Measurements from ENCODE around the gene MAT2A. TPM values are rescaled to one million over a fixed set of nuclear protein-coding genes. Genes with fewer than 3 reads are reported as not detected.
"Not testable (repeated sequence)": the region's sequence is repeated elsewhere in the genome, so short reads cannot be mapped to it uniquely, and the experiment has no call there.

Gene MAT2A
- total RNA-seq, 1 experiment from 2014 or later, result 250 TPM

- BruUV-seq (replicated peaks), result no TSS peak
- ChIA-PET CTCF (interaction anchor here (1.0 kb wide), 1 partner anchor 39 kb away, joined by 3 read pairs; no protein-coding TSS in a partner anchor), POLR2A (interaction anchor here (1.0 to 1.4 kb wide), 2 partner anchors 14 to 52 kb away, joined by 3 to 4 read pairs; partner anchors contain the start of gene MAT2A)
- Mint-ChIP-seq H3K4me1 (ENCODE audit: low read depth, unreplicated experiment) (peaks cover 44% of the 10 kb centered on the region), H3K27me3 (ENCODE audit: insufficient read depth, unreplicated experiment) (peaks cover 10% of the 10 kb centered on the region), H3K36me3 (ENCODE audit: insufficient read depth, unreplicated experiment) (peaks cover 15% of the 10 kb centered on the region), H3K27ac (ENCODE audit: unreplicated experiment) (no peak overlapping the region), H3K4me3 (ENCODE audit: unreplicated experiment) (no peak overlapping the region), H3K9me3 (ENCODE audit: unreplicated experiment) (no peaks in the 10 kb centered on the region)
- H3K36me3 ChIP-seq (ENCODE audit: control insufficient read depth, insufficient read depth, low read length), result no peaks in the 10 kb centered on the region
- intact Hi-C loops (cut with micrococcal nuclease; ENCODE audit: unreplicated experiment), result no loop called here
- no peaks in the 10 kb centered on the region for H3K27me3 ChIP-seq (replicated peaks; ENCODE audit: control insufficient read depth, insufficient read depth, low read length)
- no peak overlapping the region for H3K4me3 ChIP-seq (ENCODE audit: low read depth, low read length)
- no peaks in the 10 kb centered on the region for H3K9me3 ChIP-seq
- TF ChIP-seq, protein P1, sequence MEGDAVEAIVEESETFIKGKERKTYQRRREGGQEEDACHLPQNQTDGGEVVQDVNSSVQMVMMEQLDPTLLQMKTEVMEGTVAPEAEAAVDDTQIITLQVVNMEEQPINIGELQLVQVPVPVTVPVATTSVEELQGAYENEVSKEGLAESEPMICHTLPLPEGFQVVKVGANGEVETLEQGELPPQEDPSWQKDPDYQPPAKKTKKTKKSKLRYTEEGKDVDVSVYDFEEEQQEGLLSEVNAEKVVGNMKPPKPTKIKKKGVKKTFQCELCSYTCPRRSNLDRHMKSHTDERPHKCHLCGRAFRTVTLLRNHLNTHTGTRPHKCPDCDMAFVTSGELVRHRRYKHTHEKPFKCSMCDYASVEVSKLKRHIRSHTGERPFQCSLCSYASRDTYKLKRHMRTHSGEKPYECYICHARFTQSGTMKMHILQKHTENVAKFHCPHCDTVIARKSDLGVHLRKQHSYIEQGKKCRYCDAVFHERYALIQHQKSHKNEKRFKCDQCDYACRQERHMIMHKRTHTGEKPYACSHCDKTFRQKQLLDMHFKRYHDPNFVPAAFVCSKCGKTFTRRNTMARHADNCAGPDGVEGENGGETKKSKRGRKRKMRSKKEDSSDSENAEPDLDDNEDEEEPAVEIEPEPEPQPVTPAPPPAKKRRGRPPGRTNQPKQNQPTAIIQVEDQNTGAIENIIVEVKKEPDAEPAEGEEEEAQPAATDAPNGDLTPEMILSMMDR (IDR thresholded peaks at IDR 0.05; ENCODE audit: insufficient read depth in 1 of 2, low read depth in 1 of 2, low read length in 1 of 2, severe bottlenecking in 1 of 2, unreplicated experiment in 1 of 2), result no peak
- peaks cover 22% of the 10 kb centered on the region for H3K4me1 ChIP-seq
- no peak for DNase-seq
These were observed 52.0 kb downstream of the MAT2A start for GRCh38 chr2:85590950-85591349.

GRCh38 chr2:85591563-85591962 is 52.6 kb downstream of the MAT2A start:
- no peak for DNase-seq
- no peaks in the 10 kb centered on the region for H3K36me3 ChIP-seq (ENCODE audit: control insufficient read depth, insufficient read depth, low read length)
- ChIA-PET POLR2A (interaction anchor here (1.0 to 1.4 kb wide), 2 partner anchors 14 to 53 kb away, joined by 3 to 4 read pairs; partner anchors contain the start of gene MAT2A), CTCF (no interaction called here)
- no peaks in the 10 kb centered on the region for H3K27me3 ChIP-seq (replicated peaks; ENCODE audit: control insufficient read depth, insufficient read depth, low read length)
- H3K36me3 Mint-ChIP-seq (ENCODE audit: insufficient read depth, unreplicated experiment), result peaks cover 21% of the 10 kb centered on the region
- H3K9me3 ChIP-seq, result no peaks in the 10 kb centered on the region
- H3K9me3 Mint-ChIP-seq (ENCODE audit: unreplicated experiment), result no peaks in the 10 kb centered on the region
- H3K27me3 Mint-ChIP-seq (ENCODE audit: insufficient read depth, unreplicated experiment), result peaks cover 10% of the 10 kb centered on the region
- no TSS peak for BruUV-seq (replicated peaks)
- TF ChIP-seq, protein P1 (IDR thresholded peaks at IDR 0.05; ENCODE audit: insufficient read depth in 1 of 2, low read depth in 1 of 2, low read length in 1 of 2, severe bottlenecking in 1 of 2, unreplicated experiment in 1 of 2), result no peak
- peaks cover 24% of the 10 kb centered on the region for H3K4me1 ChIP-seq
- no peak overlapping the region for H3K4me3 ChIP-seq (ENCODE audit: low read depth, low read length)
- H3K27ac Mint-ChIP-seq (ENCODE audit: unreplicated experiment), result no peak overlapping the region
- H3K4me1 Mint-ChIP-seq (ENCODE audit: low read depth, unreplicated experiment), result peaks cover 44% of the 10 kb centered on the region
- intact Hi-C loops (cut with micrococcal nuclease; ENCODE audit: unreplicated experiment), result no loop called here
- H3K4me3 Mint-ChIP-seq (ENCODE audit: unreplicated experiment), result no peak overlapping the region

DNA sequence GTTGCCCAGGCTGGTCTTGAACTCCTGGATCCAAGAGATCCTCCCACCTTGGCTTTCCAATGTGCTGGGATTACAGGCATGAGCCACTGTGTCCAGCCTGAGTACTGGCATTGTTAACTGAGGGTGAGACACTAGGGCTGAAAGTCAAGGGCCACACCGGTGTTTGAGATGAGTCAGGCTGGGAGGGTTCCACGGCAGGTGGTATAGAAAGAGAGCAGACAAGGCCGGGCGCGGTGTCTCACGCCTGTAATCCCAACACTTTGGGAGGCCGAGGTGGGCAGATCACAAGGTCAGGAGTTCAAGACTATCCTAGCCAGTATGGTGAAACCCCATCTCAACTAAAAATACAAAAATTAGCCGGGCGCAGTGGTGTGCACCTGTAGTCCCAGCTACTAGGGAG is 53.3 kb downstream of the MAT2A start:
- peaks cover 10% of the 10 kb centered on the region for H3K27me3 Mint-ChIP-seq (ENCODE audit: insufficient read depth, unreplicated experiment)
- BruUV-seq (replicated peaks); H3K4me3 Mint-ChIP-seq (ENCODE audit: unreplicated experiment); H3K27ac Mint-ChIP-seq (ENCODE audit: unreplicated experiment); intact Hi-C loops (cut with micrococcal nuclease; ENCODE audit: unreplicated experiment); H3K9me3 Mint-ChIP-seq (ENCODE audit: unreplicated experiment); CTCF ChIA-PET; H3K4me3 ChIP-seq (ENCODE audit: low read depth, low read length); H3K36me3 ChIP-seq (ENCODE audit: control insufficient read depth, insufficient read depth, low read length); H3K9me3 ChIP-seq; DNase-seq; H3K27me3 ChIP-seq (replicated peaks; ENCODE audit: control insufficient read depth, insufficient read depth, low read length): not testable (repeated sequence)
- POLR2A ChIA-PET, result interaction anchor here (0.6 kb wide), 1 partner anchor 9 kb away, joined by 9 read pairs; no protein-coding TSS in a partner anchor
- peaks cover 43% of the 10 kb centered on the region for H3K4me1 Mint-ChIP-seq (ENCODE audit: low read depth, unreplicated experiment)
- peaks cover 28% of the 10 kb centered on the region for H3K36me3 Mint-ChIP-seq (ENCODE audit: insufficient read depth, unreplicated experiment)
- peaks cover 25% of the 10 kb centered on the region for H3K4me1 ChIP-seq

Data from Caco-2 (cell line).